ENCODE data around the gene SSMEM1.
"Not testable (repeated sequence)": the region's sequence is repeated elsewhere in the genome, so short reads cannot be mapped to it uniquely, and the experiment has no call there.

Gene SSMEM1

DNA sequence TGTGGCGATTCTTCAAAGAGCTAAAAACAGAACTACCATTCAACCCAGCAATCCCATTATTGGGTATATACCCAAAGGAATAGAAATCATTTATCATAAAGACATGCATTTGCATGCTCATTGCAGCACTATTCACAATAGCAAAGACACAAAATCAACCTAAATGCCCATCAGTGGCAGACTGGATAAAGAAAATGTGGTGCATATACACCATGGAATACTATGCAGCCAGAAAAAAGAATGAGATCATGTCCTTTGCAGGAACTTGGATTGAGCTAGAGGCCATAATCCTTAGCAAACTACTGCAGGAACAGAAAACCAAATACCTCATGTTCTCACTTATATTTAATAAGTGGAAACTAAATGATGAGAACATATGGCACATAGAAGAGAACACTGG is 38.8 kb downstream of the SSMEM1 start:
- DNase-seq (ENCODE audit: low read depth in 2 of 2), result not testable (repeated sequence)

DNA sequence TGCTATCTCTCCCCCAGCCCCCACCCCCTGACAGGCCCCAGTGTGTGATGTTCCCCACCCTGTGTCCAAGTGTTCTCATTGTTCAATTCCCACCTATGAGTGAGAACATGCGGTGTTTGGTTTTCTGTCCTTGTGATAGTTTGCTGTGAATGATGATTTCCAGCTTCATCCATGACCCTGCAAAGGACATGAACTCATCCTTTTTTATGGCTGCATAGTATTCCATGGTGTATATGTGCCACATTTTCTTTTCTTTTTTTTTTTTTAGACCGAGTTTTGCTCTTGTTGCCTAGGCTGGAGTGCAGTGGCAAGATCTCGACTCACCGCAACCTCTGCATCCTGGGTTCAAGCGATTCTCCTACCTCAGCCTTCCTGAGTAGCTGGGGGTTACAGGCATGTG is 41.2 kb downstream of the SSMEM1 start:
- DNase-seq (ENCODE audit: low read depth in 2 of 2), result not testable (repeated sequence)

DNA sequence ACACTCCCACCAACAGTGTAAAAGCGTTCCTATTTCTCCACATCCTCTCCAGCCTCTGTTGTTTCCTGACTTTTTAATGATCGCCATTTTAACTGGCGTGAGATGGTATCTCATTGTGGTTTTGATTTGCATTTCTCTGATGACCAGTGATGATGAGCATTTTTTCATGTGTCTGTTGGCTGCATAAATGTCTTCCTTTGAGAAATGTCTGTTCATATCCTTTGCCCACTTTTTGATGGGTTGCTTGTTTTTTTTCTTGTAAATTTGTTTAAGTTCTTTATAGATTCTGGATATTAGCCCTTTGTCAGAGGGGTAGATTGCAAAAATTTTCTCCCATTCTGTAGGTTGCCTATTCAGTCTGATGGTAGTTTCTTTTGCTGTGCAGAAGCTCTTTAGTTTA is 42.0 kb downstream of the SSMEM1 start:
- not testable (repeated sequence) for DNase-seq (ENCODE audit: low read depth in 2 of 2)

DNA sequence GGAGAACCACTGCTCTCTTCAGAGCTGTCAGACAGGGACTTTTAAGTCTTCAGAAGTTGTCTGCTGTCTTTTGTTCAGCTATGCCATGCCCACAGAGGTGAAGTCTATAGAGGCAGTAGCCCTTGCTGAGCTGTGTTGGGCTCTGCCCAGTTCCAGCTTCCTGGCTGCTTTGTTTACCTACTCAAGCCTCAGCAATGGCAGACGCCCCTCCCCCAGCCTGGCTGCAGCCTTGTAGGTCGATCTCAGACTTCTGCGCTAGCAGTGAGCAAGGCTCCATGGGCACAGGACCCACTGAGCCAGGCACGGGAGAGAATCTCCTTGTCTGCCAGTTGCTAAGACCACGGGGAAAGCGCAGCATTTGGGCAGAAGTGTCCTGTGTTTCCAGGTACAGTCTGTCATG is 46.9 kb downstream of the SSMEM1 start:
- no peak for DNase-seq (ENCODE audit: low read depth in 2 of 2)

DNA sequence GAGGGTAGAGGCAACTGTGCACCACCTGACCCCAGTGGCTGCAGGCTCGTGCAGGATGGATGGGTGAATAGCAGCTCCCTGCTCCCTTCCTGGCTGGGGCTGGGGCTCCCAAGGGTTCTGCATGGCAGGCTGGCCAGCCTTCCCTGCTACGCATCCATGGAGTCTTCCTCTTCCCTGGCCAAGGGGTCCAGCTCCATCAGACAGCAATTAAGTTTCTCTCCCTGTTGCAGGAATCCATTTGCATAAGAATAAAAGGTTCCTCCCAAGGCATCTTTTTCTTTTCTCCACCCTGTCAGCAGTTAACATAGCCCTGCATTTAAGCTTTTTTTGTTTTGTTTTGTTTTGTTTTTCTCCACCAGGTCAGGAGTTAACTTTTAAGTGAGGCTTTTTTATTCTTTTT is 49.0 kb downstream of the SSMEM1 start:
- DNase-seq (ENCODE audit: low read depth in 2 of 2), result no peak

DNA sequence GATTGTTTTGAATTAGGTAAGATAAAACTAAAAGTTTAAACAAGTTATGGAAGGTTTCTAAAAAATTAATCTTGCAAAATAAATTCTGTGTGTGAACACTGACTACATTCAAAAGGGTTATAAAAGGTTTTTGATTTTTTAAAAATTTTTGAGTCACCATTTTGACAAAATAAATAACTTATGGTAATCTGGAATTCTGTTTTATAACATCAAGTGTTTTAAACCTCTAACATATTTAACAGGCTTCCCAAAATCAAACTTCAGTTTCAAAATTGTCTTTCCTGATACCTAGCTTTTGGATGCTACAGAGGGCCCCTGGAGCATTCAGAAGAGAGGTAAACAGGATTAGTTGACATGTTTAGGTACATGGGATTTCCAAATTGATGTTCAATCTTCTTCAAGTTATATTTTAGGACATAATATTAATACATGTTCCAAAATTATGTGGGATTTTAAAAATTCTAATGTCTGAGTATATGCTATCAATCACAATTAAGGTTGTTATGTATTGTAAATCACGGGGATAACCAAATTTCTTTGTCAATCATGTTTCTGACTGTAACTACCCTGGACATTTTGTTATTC is 50.9 kb downstream of the SSMEM1 start:
- no peak for DNase-seq (ENCODE audit: low read depth in 2 of 2)

DNA sequence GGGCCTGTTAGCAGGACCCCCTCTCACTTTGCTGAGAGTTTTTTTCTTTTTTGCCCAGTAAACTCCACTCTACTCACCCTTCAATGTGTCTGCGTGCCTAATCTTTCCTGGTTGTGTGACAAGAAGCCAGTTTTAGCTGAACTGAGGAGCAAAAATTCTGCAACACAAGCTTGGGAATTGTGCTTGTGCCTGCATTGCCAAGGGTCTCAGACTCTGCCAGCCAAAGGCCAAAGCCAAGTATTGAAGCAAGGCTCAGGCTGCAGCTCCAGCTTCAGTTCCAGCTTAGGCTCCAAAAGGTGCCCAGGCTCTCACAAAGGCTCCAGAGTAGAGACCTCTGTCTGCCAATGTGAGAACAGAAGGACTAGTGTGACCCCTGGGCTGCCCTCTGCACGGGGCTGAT is 54.8 kb downstream of the SSMEM1 start:
- DNase-seq (ENCODE audit: low read depth in 2 of 2), result no peak

DNA sequence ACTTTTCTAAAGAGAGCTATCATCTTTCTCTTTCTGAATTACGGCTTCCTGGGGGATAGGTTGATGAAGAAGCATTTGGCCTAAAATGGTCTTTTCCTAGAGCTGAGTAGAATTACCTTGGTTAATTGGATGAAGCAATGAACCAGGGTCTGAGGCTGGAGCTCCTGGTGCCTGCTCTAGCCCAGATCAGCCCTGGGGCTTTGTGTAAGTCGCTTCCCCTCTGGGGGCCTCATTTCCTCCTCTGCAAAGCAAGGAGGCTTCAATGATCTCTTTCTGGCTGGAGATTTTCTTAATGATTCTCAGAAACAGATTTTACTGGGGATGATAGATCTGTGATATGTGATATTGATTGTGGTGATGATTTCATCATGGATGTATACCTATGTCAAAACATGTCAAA is 55.5 kb downstream of the SSMEM1 start:
- no peak for DNase-seq (ENCODE audit: low read depth in 2 of 2)
